Panc1 (cell line): ENCODE measurements around the gene RPH3AL. TPM values are rescaled to one million over a fixed set of nuclear protein-coding genes. Genes with fewer than 3 reads are reported as not detected.

Experiments
- ATAC-seq: fragments of 200-7000 bp; cut with Tn5 transposase; 2 replicates; pipeline ENCODE4 v1.9.1; 2020; ENCODE audit warnings: mild to moderate bottlenecking, moderate library complexity
- BruUV-seq: library from RNA; stranded (reverse); fragments of 400-500 nt; replicated peaks from 2 replicates; lab custom pipeline; 2021; lab: Mats Ljungman, UMichigan
- CTCF ChIA-PET: fragments of 300-600 bp; sonication (Branson Sonifier 250); formaldehyde crosslinking; loops from one replicate; lab custom pipeline; 2022; ENCODE audit warnings: antibody characterized with exemption; lab: Charles Lee
- POLR2A ChIA-PET: fragments of 300-600 bp; sonication (Branson Sonifier 250); formaldehyde crosslinking; loops from one replicate; lab custom pipeline; 2022; ENCODE audit warnings: antibody characterized with exemption; lab: Charles Lee
- DNase-seq: peaks from one replicate; pipeline ENCODE4 v3.0.0-alpha.2; 2010; ENCODE audit warnings: low read depth, low spot score
- H3K27ac ChIP-seq: 2 replicates; pipeline ENCODE4 v1.5.1; 2011; ENCODE audit warnings: mild to moderate bottlenecking, low read length, inconsistent platforms
- H3K27me3 ChIP-seq: fragments of 200-500 bp; sonication (Bioruptor generic); 2 replicates; pipeline ENCODE4 v1.6.0; 2014; ENCODE audit warnings: low read length, inconsistent platforms; ENCODE audit not compliant: control insufficient read depth, insufficient read depth
- H3K36me3 ChIP-seq: fragments of 200-500 bp; sonication (Bioruptor generic); 2 replicates; pipeline ENCODE4 v1.5.1; 2014; ENCODE audit warnings: inconsistent platforms, mild to moderate bottlenecking, low read length, moderate library complexity; ENCODE audit not compliant: control insufficient read depth, insufficient read depth
- H3K4me1 ChIP-seq: 2 replicates; pipeline ENCODE4 v1.5.1; 2011; ENCODE audit warnings: inconsistent platforms, mild to moderate bottlenecking, low read length, moderate library complexity; ENCODE audit not compliant: control insufficient read depth, insufficient read depth
- H3K4me3 ChIP-seq, 2 experiments: 2 replicates each; pipeline ENCODE4 v1.5.1; 2011 to 2012; ENCODE audit warnings: low read depth in 2 of 2, low read length in 2 of 2, mild to moderate bottlenecking in 2 of 2, inconsistent platforms in 1 of 2, moderate library complexity in 1 of 2
- H3K9me3 ChIP-seq: fragments of 200-500 bp; sonication (Bioruptor generic); 2 replicates; pipeline ENCODE4 v1.5.1; 2014; ENCODE audit warnings: low read depth, mild to moderate bottlenecking, inconsistent platforms, low read length, moderate library complexity; ENCODE audit not compliant: control insufficient read depth, insufficient read depth
- CTCF ChIP-seq: fragments of 450-650 bp; IDR thresholded peaks from 2 replicates; pipeline ENCODE4 v1.5.1; 2017; ENCODE audit warnings: mild to moderate bottlenecking
- POLR2AphosphoS5 ChIP-seq: IDR thresholded peaks from 2 replicates; pipeline ENCODE4 v1.6.1; 2012; ENCODE audit warnings: mild to moderate bottlenecking, low read depth, low read length, moderate library complexity
- REST ChIP-seq, 2 experiments: IDR thresholded peaks; 2 replicates each; pipeline ENCODE4 v1.6.1; 2011 to 2012; ENCODE audit warnings: low read depth in 2 of 2, control low read depth in 1 of 2, low read length in 1 of 2, mild to moderate bottlenecking in 1 of 2, moderate library complexity in 1 of 2; ENCODE audit not compliant: insufficient read depth in 1 of 2
- SIN3A ChIP-seq: IDR thresholded peaks from 2 replicates; pipeline ENCODE4 v1.6.1; 2012; ENCODE audit warnings: low read depth, mild to moderate bottlenecking, low read length, moderate library complexity, borderline replicate concordance; ENCODE audit not compliant: insufficient read depth
- TCF7L2 ChIP-seq: IDR thresholded peaks from 2 replicates; pipeline ENCODE4 v1.6.1; 2011; ENCODE audit warnings: mild to moderate bottlenecking, low read depth, low read length, inconsistent platforms
- in situ Hi-C: cut with HindIII; loops from 2 replicates; pipeline ENCODE4 v1.10.0; 2016; ENCODE audit warnings: low sequenced_read_pairs, low pct_unique_long_range_greater_than_20kb
- intact Hi-C: fragments of 100-400 bp; cut with micrococcal nuclease; formaldehyde crosslinking; loops from one replicate; pipeline ENCODE4 v1.10.0; 2022; ENCODE audit not compliant: unreplicated experiment
- total RNA-seq: library from RNA; stranded (reverse); gene quantifications from one replicate; pipeline ENCODE4 v1.2.1, GENCODE V29; 2021; ENCODE audit not compliant: unreplicated experiment

Gene RPH3AL
- total RNA-seq, 1 experiment from 2014 or later = 2.2 TPM

- H3K27ac ChIP-seq = no peak overlapping the region
- DNase-seq (no peak), ATAC-seq (no peak)
- no TSS peak for BruUV-seq
- no peaks in the 10 kb centered on the region for H3K9me3 ChIP-seq
- no peak overlapping the region for H3K4me3 ChIP-seq
- in situ Hi-C loops = no loop called here
- no peaks in the 10 kb centered on the region for H3K27me3 ChIP-seq
- no peaks in the 10 kb centered on the region for H3K36me3 ChIP-seq
- ChIA-PET CTCF (no interaction called here), POLR2A (no interaction called here)
- intact Hi-C loops = no loop called here
- no peak for TF ChIP-seq CTCF
- no peak for TF ChIP-seq REST (IDR thresholded peaks at IDR 0.05; ENCODE audit: insufficient read depth in 1 of 2, low read depth in 2 of 2, low read length in 1 of 2)
- TF ChIP-seq POLR2AphosphoS5 = no peak
- TF ChIP-seq SIN3A = no peak
- no peak for TF ChIP-seq TCF7L2
- H3K4me1 ChIP-seq = no peaks in the 10 kb centered on the region
These were observed 44.7 kb downstream of the RPH3AL start for GRCh38 chr17:307741-308507.

GRCh38 chr17:307295-307691, 45.3 kb downstream of the RPH3AL start:
- Histone ChIP-seq H3K9me3 (no peaks in the 10 kb centered on the region), H3K27me3 (no peaks in the 10 kb centered on the region), H3K4me1 (no peaks in the 10 kb centered on the region), H3K36me3 (no peaks in the 10 kb centered on the region), H3K27ac (no peak overlapping the region), H3K4me3 (no peak overlapping the region)
- intact Hi-C loops = no loop called here
- no peak for ATAC-seq
- DNase-seq = no peak
- TF ChIP-seq TCF7L2 = no peak
- no peak for TF ChIP-seq REST (IDR thresholded peaks at IDR 0.05; ENCODE audit: insufficient read depth in 1 of 2, low read depth in 2 of 2, low read length in 1 of 2)
- TF ChIP-seq POLR2AphosphoS5 = no peak
- TF ChIP-seq CTCF = no peak
- no peak for TF ChIP-seq SIN3A
- in situ Hi-C loops = no loop called here
- POLR2A ChIA-PET = no interaction called here
- BruUV-seq = no TSS peak
- CTCF ChIA-PET = interaction anchor here (0.6 kb wide), 1 partner anchor 20 kb away, joined by 5 read pairs; no protein-coding TSS in a partner anchor
